Stimulated activated CD4-positive, alpha-beta T cell treated with anti-CD3 and anti-CD28 coated beads, TNF-alpha, amount 100 ng/mL, for 48 hours (primary cell): ENCODE results near the gene PPARGC1A.

ENCODE experiments used
- DNase-seq, 3 donors: peaks; one replicate each; pipeline ENCODE4 v3.0.0-alpha.2; 2020; ENCODE audit warnings: low read depth in 3 of 3

PPARGC1A gene

GRCh38 chr4:23878912-23879732 is 10.7 kb downstream of the PPARGC1A start:
- no peak for DNase-seq

GRCh38 chr4:23878246-23878891 is 11.5 kb downstream of the PPARGC1A start:
- no peak for DNase-seq

GRCh38 chr4:23877758-23878229 is 12.1 kb downstream of the PPARGC1A start:
- no peak for DNase-seq

- DNase-seq, result no peak
These were observed 13.3 kb downstream of the PPARGC1A start for GRCh38 chr4:23876418-23877089.

- no peak for DNase-seq
These were observed 14.5 kb downstream of the PPARGC1A start for GRCh38 chr4:23875317-23875716.

GRCh38 chr4:23874536-23874901 is 15.3 kb downstream of the PPARGC1A start:
- no peak for DNase-seq

- no peak for DNase-seq
These were observed 15.9 kb downstream of the PPARGC1A start for GRCh38 chr4:23873717-23874535.

GRCh38 chr4:23871426-23871825 is 18.4 kb downstream of the PPARGC1A start:
- no peak for DNase-seq

- no peak for DNase-seq
These were observed 23.3 kb downstream of the PPARGC1A start for GRCh38 chr4:23866450-23867075.

- DNase-seq, result no peak
These were observed 27.9 kb downstream of the PPARGC1A start for GRCh38 chr4:23861897-23862296.

GRCh38 chr4:23860919-23861318 is 28.9 kb downstream of the PPARGC1A start:
- no peak for DNase-seq

GRCh38 chr4:23857367-23857959 is 32.4 kb downstream of the PPARGC1A start:
- no peak for DNase-seq

- no peak for DNase-seq
These were observed 33.2 kb downstream of the PPARGC1A start for GRCh38 chr4:23856630-23857029.

GRCh38 chr4:23855912-23856605 is 33.8 kb downstream of the PPARGC1A start:
- no peak for DNase-seq

- DNase-seq, result no peak
These were observed 35.7 kb downstream of the PPARGC1A start for GRCh38 chr4:23853986-23854660.

- DNase-seq, result no peak
These were observed 38.4 kb downstream of the PPARGC1A start for GRCh38 chr4:23851464-23851863.

- DNase-seq, result no peak
These were observed 42.7 kb downstream of the PPARGC1A start for GRCh38 chr4:23847158-23847557.

- no peak for DNase-seq
These were observed 44.9 kb downstream of the PPARGC1A start for GRCh38 chr4:23844961-23845360.

- DNase-seq, result no peak
These were observed 50.6 kb downstream of the PPARGC1A start for GRCh38 chr4:23839279-23839678.

GRCh38 chr4:23838607-23839006 is 51.2 kb downstream of the PPARGC1A start:
- no peak for DNase-seq
